ENCODE results near the gene FAM200B.

FAM200B gene
- long read RNA-seq, donor 1, full-length matches to known transcripts: 41 of 41 reads
- long read RNA-seq, donor 1, partial matches to known transcripts: 0 of 41 reads
- long read RNA-seq, donor 1, other reads (novel, unspliced or antisense): 0 of 41 reads
- long read RNA-seq, donor 2, full-length matches to known transcripts: 28 of 28 reads
- long read RNA-seq, donor 2, partial matches to known transcripts: 0 of 28 reads
- long read RNA-seq, donor 2, other reads (novel, unspliced or antisense): 0 of 28 reads
- long read RNA-seq, donor 3, full-length matches to known transcripts: 22 of 22 reads
- long read RNA-seq, donor 3, partial matches to known transcripts: 0 of 22 reads
- long read RNA-seq, donor 3, other reads (novel, unspliced or antisense): 0 of 22 reads
- long read RNA-seq, donor 4, full-length matches to known transcripts: 33 of 33 reads
- long read RNA-seq, donor 4, partial matches to known transcripts: 0 of 33 reads
- long read RNA-seq, donor 4, other reads (novel, unspliced or antisense): 0 of 33 reads
- long read RNA-seq, donor 5, full-length matches to known transcripts: 57 of 62 reads
- long read RNA-seq, donor 5, partial matches to known transcripts: 5 of 62 reads
- long read RNA-seq, donor 5, other reads (novel, unspliced or antisense): 0 of 62 reads
- long read RNA-seq, donor 6, full-length matches to known transcripts: 35 of 50 reads
- long read RNA-seq, donor 6, partial matches to known transcripts: 15 of 50 reads
- long read RNA-seq, donor 6, other reads (novel, unspliced or antisense): 0 of 50 reads
- long read RNA-seq, donor 7, full-length matches to known transcripts: 65 of 83 reads
- long read RNA-seq, donor 7, partial matches to known transcripts: 18 of 83 reads
- long read RNA-seq, donor 7, other reads (novel, unspliced or antisense): 0 of 83 reads
- long read RNA-seq, donor 8, full-length matches to known transcripts: 42 of 42 reads
- long read RNA-seq, donor 8, partial matches to known transcripts: 0 of 42 reads
- long read RNA-seq, donor 8, other reads (novel, unspliced or antisense): 0 of 42 reads

- DNase-seq: peak; percentile 96
Observed at GRCh38 chr4:15681372-15682241, at the start of gene FAM200B. Gene FAM200B (plus strand): TSS chr4:15681827. CDS start chr4:15686978, 5,151 bp downstream.

DNA sequence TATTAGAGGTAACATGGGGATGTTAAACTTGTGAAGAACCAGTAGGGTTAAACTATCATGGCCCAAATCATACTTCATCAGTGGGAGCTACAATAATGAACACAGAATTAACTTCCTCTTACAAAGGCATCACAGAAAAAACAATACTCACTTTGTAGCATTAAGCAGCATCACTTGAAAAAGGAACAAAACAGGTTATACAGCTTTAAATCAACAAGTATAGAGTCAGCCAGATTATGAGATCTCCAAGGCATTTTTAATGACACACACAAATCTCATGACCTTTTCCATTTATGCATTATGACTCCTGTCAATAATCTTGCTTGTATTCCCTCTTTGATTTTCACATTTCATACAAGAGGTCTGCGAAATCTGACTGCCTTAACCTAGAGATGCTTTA lies 44.8 kb upstream of the FAM200B start:
- DNase-seq: no peak

DNA sequence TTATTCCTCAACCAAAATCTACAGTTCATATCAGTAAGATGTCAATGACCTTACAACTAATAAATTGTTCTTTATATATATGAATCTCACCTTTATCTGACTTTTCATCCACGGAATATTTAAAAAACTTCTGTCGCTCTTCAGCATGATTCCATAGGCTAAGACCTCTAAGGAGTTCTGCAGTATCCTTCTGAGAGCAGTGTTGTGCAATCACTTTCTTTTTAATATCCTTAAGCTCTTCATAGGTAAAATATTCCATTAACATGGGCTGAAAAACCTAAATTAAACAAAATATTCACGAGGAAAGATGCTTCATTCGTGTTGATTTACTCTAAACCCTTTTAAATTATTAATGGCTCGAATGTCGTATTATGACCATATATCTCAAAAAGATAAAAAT lies 43.2 kb upstream of the FAM200B start:
- DNase-seq: no peak

DNA sequence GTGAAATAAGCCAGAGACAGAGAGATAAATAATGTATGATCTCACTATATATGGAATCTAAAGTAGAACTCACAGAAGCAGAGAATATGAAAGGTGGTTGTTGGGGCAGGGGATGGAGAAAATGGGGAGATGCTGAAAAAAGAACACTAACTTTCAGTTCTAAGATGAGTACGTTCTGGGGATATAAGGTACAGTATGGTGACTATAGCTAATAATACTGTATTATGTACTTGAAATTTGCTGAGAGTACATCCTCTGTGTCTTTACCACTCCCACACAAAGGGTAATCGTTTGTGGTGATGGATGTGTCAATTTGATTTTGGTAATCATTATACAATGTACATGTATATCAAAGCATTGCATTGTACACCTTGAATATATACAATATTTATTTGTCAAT lies 33.0 kb upstream of the FAM200B start:
- DNase-seq: no peak

DNA sequence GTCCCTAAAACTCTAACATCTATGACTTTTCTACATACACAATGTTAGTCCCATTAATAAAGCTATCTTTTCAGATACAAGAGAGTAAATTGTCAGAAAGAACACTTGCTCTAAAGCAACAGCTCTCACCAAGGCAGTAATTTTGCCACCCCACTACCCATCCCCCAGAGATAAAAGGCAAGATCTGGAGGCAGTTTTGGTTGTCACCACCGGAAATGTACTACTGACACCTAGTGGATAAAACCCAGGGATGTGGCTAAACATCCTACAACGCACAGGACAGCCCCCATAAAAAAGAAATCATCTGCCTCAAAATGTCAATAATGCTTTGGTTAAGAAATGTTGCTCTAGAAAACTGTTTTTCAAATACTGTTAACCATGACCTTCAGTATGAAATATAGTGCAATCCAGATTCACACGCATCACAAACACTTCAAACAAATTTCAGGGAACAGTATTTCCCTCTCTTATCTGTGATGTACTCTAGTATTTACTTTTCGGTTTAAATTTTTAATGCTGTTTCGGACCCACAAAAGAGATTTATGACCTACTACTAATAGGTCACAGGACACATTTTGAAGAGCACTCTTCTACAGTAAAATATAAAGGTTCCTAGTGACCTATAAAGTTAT lies 31.6 kb upstream of the FAM200B start:
- DNase-seq: peak; percentile 10

DNA sequence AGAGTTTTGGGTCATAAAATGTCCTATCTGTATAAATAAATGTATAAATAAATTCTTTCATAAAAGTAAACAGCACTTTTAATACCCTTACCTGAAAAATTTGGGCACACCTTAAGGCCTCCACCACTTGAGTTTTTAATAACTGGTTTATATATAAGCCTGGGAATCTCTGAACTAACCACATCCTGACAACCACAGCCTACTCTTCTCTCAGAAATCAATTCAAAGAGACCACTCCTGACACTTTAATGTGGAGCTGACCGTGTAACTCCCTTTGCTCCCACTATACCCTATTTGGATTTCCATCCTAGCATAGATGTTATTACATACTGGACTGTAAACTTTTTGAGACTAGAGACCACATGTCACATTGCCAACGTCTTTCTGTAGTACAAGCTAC lies 30.0 kb upstream of the FAM200B start:
- DNase-seq: no peak

DNA sequence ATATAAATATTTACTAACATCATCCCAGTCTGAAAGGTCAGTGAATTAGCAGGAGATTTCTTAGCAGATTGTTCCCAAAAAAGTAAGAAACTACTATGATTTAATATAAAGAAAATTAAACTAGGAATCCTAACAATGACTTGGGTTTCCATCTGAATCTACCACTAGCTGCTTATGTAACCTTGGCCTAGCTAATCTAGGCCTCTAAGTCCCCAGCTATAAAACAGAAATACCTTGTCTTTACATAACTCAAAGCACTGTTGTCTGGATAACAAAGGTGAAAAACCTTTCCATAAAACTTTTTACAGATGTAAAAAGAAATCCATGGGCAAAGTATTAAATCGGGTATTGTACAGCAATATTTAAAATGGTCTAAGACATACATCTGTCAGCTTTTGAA lies 29.4 kb upstream of the FAM200B start:
- no peak for DNase-seq

DNA sequence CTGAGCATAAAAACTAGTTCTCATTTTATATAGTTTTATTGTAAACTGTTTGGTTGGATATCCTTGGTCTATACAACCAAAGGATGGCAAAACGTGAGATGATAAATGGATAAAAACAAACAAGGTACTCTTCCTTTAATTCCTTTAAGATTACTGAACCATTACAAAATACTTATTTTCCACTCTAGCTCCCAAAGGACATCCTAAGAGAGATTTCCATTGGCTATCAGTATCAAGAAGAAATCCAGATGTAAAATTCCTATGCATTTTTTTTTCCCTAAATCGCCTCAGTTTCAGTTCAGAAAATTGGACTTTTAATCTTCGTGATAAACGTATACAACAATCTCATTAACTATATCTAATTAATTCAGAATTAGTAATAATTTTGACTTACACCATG lies 28.8 kb upstream of the FAM200B start:
- DNase-seq: no peak

DNA sequence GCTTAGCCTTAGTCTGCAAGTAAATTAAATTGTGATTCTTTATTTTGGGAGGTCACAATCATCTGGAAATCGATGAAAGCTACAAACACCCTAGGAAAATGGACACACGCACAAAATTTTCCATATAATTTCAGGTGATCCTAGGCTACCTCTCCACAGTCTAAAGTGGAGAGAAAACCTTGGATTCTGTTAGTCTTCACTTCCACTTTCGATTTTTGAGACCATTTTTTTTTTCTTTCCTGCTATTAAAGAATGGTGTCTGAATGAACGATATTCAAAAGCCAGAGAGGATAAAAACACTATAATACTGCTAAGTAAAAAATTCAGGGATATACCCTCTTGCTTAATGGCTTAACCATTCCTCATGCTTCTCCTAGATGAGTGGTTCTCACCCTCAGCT lies 28.2 kb upstream of the FAM200B start:
- DNase-seq: no peak

DNA sequence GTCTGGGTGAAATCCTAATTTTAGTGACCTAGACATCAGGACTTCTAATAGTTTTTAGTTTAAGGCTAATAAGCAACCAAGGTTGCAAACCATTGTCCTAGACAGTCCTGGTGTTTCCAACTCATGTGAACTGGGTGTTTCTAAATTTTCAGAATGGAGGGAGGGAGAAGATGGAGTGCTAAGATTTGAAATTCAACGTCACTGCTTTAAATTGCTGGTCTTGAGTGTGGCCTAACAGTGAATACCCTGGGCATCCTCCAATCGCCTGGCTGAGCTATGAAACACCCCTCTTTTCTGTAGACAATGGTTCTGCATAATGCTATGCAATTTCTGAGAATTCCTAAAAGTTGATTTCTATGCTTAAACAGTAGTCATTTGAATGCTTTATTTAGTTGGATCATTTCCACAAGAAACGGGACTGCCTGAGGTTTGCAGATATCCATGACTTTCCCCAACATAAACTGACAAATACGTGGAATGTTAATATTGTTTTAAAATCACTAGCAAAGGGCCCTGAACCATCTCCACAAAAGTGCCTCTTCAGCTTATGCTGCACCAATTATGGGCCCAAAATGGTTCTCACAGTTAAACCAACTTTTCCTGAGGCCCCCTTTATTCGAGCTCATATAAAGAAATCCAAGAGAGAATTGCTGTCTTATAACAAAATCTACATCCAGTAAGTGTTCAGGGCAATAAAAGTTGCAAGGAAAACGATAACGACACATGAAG lies 27.6 kb upstream of the FAM200B start:
- DNase-seq: no peak

DNA sequence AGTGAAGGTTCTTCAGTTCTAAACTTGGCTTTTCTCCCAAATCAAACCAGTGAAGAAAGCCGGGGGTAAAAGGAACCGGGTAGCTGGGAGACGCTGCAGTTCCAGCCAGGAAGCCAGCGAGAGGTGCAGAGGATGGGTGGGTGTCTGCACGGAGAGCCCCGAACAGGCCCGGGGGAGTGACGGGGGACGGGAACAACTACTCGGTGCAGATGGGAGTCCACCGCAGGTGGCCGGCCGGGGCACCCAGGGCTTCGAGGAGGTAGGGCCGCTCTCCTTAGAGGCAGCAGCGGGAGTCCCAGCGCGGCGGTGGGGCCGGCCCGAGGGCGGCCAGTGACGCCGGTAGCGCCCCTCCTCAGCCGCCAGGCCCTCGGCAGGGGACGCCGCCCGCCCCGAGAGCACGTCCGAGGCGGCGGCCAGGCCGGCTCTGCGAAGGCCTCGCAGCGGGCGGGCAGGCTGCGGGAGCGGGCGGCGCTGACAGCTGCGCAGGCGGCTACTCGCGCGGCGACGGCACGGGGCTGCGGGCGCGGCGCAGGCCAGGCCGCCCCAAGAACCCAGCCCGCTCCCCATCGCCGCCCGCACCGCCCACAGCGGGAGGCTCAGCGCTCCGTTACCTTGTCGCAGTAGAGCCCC lies 26.9 kb upstream of the FAM200B start:
- DNase-seq: peak; percentile 81

DNA sequence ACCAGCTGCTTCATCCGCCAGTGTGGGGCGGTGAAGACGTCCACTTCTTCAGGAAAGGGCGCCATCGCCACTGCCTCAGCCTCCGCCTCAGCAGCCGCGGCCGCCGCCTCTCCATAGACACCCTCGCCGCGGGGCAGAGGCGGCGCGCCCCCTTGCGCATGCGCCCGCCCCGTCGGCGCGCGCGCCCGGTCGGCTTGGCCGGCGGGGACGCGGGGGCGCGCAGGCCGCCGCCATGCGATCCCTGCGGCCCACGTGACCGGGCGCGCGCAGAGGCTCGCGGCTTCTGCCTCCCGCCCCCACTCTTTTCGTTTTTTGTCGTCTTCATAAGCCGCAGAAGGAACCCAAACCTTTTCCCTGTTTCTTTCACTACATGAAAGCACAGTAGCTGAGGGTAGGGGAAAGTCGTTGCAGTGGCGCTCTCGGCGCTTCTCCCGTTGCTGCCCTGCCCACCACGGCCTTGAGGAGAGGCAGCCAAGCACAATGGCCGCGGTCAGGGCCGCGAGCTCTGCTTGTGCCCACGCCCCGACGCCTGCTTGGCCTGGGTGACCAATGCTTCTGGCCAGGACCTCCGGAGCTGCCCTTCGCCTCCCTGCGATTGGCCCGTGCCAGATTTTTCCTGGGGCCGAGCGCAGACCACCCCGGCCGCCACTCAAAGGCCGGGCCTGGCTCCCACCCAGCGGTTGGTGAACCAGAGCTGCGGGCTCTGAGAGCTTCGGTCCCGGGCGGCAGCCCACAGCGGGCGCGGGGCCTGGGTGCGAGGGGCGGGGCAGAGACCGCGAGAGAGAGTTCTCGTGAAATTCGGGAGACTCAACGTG lies 26.2 kb upstream of the FAM200B start, which contains the start of gene FBXL5:
FBXL5 (minus strand) TSS at position 135 of the 815 bp plus-strand sequence; CDS start at position 65, 70 bp downstream.
- DNase-seq: peak; percentile 100

GRCh38 chr4:15656038-15656470 lies 25.6 kb upstream of the FAM200B start:
- no peak for DNase-seq

DNA sequence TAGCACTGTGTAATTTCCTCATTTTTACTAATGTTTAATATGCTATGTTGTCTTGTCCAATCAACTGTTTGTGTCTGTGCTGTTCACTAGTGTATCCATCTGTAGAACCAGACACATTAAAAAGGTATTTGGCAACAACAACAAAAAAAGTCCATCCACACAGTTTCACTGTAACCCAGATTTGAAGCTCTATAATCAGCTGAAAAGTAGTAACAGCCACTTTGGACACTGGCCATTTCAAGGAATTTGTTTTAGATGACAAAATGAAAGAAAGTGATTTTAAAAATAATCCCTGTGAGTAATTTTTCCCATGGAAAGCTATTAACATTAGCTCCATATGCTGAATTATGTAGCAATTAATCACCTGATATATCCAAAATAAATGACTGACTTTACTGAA lies 24.3 kb upstream of the FAM200B start:
- no peak for DNase-seq

DNA sequence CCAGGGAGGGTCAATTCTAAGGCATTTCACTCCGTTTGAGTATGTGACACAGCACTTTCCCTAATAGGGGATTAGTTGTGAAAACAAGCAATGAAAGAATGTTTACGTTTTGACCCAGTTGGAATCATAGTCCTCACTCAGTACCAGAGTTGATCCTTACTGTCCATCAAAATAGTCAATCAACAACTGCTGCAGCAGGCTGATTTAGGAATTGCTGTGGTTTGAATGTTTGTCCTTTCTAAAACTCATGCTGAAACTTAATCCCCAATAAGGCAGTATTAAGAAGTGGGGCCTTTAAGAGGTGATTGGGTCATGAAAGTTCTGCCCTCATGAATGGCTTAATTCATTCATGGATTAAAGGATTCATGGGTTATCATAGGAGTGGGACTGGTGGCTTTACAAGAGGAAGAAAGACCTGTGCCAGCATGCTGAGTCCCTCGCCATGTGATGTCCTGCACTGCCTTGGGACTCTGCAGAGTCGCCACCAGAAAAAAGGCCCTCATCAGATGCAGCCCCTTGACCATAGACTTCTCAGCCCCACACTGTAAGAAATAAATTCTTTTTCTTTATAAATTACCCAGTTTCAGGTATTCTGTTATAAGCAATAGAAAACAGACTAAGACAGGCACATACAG lies 23.4 kb upstream of the FAM200B start:
- DNase-seq: no peak

GRCh38 chr4:15658781-15659180 lies 22.8 kb upstream of the FAM200B start:
- DNase-seq: no peak

DNA sequence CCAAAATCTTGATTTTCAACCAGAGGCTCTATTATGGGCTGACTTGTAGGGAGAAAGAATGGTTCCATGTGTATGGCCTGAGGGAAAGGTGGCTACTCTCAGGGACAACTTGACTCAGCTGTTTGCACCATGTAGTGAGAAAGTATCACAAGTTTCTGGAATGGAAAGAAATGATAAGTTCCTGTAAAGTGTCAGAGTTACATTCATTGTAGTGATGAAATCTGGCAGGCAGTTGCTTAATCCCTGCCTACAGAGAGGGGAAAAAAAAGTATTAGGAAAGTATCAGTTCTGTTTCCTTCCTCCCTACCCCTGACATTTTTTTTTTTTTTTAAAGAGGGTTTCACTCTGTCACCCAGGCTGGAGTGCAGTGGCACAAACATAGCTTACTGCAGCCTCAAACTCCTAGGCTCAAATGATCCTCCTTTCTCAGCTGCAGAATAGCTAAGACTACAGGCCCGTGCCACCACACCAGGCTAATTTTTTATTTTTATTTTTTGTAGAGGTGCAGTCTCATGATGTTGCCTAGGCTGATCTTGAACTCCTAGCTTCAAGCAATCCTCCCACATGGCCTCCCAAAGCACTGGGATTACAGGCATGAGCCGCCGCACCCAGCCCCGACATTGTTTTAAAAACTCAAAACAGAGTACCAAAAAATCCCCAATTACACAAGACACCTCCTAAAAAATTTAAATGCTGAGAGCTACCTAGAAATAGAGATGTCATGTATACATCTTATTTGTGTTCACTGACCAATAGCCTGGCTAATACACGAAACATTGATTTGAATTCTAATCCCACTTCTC lies 21.7 kb upstream of the FAM200B start:
- DNase-seq: no peak
